IPS-NIHi11 (cell line): ENCODE results near the gene CCDC171.
"Not testable (repeated sequence)": the region's sequence is repeated elsewhere in the genome, so short reads cannot be mapped to it uniquely, and the experiment has no call there.

Source experiments
- DNase-seq: peaks from one replicate; pipeline ENCODE4 v3.0.0; 2012; ENCODE audit warnings: mixed read lengths, low spot score

CCDC171 gene

DNA sequence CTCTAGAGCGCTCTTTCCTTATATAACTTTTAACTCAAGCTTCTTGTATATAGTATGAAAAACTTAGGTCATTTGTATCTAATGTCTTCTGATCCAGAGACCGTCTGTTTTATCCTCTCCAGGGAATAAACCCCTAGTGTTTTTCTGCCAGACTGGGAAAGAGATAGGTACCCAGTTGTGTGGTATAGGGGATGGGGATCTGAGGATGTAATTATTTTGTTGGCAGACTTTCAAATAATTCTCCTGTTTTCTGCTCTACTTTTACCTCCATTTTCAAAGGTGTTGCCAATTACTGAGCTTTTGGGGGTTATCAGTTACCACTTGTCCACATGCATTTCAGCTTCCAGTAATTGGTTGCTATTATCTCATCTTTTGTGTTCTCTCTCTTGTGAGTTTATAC lies 17.9 kb downstream of the CCDC171 start:
- DNase-seq: no peak

DNA sequence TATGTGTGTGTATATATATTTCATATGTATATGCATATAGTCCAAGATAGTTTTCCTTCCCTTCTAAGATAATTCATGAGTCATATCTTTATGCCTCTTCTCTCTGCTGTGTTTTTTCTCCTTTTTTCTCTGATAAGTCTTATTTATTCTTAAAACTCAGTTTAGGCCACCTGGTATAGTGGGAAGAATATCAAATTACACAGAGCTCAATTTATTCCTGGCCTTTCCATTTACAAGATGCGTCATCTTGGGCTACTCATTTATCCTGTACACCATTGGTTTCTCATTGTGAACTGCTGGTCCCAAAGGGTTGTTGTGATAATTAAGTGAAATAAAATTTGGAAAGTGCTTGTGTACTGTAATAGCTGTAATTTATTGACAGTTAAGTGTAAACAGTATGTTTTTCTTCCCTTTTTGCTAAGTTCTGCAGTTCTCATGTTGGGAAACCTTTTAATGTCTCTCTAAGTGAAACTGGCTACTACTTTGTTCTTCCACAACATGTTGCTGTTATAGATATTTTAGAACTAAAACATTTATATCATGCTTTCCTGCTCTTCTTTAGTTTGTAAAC lies 19.4 kb downstream of the CCDC171 start:
- DNase-seq: no peak

DNA sequence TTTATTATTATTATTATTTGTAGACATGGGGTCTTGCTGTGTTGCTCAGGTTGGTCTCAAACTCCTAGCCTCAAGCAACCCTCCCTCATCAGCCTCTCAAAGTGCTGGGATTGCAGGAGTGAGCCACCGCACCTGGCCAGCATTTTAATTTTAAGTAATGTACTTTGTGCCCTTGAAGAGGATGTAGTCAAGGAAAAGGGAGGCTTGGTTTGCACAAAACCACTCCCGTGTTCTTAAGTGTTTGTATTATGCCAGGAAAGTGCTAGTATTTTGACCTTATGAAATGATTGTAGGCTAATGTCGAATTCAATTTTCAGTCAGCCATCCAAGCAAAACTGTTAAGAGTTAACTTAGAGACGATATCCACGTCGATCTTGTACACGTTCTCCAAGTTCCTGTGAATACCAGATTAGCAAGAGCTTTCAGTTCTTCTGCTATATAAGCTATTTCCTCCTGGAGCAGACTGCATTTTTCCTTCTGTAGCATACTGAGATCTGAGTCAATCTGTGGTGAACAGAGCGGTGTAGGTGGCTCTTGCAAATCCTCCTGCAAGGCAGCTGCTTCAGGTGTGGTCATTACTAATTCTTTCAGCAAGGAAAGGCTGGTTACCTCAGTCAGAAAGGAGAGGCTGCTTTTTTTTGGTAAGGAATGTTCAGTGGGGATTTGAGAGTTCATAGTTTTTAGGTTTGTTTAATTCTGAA lies 23.7 kb downstream of the CCDC171 start:
- no peak for DNase-seq

DNA sequence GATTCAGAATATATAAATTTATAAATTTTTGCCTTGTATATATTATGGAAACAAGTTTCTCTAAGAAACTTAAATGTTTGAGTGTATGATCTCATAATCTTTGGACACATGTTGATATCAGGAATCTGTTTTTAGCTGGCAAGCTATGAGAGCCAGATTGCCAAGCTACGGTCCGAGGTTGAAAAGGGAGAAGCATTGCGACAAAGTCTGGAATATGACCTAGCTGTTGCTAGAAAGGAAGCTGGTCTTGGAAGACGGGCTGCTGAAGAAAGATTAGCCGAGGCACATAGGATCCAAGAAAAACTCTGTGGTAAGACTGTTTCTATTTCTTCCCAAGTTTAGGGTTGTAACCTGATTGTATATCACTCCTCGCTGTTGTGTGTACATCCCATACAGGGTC lies 25.9 kb downstream of the CCDC171 start:
- DNase-seq: no peak

DNA sequence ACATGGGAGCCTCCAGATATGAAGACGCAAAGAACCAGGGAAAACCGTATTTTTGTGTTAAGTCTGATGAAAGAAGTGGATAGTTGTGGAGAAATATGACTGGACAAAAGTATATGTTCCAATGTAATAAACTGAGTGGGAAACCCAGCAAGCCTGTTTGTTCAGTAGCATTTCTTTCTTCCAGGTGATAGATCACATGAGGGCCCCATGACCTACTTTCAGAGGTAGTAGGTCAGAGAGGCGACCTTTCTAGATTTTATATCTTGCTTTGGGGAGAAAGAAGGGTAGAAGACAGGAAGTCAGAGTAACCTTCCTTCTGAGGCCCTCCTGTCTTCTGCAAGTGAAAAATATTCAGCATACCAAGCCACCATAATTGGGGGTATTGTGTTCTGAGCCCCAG lies 31.5 kb downstream of the CCDC171 start:
- DNase-seq: no peak

DNA sequence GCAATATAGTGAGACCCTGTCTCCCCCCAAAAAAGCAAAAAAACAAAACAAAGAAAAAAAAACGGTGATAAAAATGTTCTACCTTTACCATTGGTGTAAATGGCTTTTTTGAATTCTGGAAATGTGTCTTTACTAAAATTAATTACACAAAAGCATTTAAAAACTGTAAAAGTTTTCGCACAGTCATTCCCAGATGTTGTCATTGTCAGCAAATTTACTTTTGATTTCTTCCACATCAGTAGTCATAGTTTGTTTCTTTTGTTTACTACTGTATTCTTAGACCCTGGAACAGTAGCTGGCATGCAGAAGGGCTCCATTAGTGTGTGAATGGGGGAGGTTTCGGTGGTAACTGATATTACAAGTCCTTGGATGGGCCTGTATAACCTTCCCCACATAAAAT lies 39.5 kb downstream of the CCDC171 start:
- no peak for DNase-seq

DNA sequence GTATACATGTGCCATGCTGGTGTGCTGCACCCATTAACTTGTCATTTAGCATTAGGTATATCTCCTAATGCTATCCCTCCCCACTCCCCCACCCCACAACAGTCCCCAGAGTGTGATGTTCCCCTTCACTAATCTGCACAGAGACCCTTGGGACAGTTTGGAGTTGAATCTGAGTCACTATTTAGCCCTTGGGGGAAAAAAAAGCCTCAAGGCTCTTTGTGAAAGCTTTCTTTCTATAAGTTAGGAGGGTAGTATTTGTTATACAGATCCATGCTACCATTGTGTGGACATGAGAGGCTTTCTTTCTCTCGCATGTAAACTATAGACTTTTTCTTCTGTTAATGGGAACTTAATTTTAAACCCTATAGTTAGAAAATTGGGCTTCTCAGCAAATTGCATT lies 40.1 kb downstream of the CCDC171 start:
- not testable (repeated sequence) for DNase-seq

DNA sequence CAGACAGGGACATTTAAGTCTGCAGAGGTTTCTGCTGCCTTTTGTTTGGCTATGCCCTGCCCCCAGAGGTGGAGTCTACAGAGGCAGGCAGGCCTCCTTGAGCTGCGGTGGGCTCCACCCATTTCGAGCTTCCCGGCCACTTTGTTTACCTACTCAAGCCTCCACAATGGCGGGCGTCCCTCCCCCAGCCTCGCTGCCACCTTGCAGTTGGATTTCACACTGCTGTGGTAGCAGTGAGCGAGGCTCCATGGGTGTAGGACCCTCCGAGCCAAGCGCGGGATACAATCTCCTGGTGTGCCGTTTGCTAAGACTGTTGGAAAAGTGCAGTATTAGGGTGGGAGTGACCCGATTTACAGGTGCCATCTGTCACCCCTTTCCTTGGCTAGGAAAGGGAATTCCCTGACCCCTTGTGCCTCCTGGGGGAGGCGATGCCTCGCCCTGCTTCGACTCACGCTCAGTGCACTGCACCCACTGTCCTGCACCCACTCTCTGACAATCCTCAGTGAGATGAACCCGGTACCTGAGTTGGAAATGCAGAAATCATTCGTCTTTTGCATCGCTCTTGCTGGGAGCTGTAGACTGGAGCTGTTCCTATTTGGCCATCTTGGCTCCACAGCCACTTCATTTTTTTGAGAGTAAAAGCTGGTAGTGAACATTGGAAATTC lies 48.0 kb downstream of the CCDC171 start:
- not testable (repeated sequence) for DNase-seq

DNA sequence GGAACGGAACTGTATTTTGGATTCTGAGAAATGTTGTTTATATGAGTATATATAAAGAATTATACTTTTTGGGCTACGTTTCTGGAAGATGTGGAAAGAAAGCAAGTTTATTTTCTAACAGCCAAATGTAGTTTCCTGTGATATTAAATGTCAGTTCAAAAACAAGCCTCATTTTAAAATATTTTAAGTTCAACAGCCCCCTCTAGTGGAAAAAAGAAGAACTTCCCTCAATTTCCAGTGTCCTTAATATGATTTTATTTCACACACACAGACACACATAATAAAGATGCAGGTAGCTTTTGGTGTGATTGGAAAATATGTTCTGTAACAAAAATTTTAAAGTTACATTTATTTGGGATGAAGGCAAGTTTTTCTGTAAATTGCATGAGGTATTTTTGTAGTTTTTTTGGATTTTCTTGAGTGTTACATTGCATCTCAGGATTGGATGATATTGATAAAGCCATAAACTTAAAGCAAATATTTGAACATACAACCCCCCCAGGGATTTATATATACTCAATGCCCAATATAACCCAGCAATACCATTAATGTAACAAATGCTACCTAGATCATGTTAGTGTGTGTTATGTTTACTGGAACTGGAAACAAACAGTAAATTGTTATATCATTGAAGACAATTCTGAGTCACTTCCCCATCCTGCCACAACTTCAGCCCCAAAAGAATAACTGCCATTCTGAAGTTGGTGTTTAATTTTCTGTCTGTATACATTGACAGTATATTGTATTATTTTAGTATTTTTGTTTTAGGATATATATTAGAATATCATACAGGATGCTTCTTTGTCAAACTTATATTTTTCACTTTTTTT lies 54.0 kb downstream of the CCDC171 start:
- DNase-seq: peak; percentile 20

DNA sequence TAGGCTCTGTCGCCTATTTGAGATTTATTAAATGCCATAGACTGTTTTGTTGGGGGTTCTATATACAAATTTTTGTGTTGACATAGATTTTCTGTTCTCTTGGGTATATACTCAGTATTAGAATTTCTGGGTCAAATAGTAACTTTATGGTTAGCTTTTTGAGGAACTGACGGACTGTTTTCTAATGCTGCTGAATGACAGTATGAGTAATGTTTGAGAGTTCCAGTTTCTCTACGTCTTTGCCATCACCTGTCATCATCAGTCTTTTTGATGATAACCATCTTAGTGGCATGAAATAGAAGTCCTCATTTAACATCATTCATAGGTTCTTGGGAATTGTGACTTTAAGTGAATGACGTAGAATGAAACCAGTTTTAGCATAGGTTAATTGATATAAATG lies 60.1 kb downstream of the CCDC171 start:
- DNase-seq: no peak

DNA sequence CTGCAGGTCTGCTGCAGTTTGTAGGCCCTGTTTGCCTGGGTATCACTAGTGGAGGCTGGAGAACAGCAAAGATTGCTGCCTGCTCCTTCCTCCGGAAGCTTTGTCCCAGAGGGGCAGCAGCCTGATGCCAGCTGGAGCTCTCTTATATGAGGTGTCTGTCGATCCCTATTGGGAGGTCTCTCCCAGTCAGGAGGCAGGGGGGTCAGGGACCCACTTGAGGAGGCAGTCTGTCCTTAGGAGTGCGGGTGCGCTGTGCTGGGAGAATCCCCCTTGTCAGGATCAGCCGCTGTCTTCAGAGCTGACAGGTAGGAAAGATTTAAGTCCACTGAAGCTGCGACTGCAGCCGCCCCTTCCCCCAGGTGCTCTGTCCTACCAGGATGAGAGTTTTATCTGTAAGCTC lies 64.9 kb downstream of the CCDC171 start:
- no peak for DNase-seq

DNA sequence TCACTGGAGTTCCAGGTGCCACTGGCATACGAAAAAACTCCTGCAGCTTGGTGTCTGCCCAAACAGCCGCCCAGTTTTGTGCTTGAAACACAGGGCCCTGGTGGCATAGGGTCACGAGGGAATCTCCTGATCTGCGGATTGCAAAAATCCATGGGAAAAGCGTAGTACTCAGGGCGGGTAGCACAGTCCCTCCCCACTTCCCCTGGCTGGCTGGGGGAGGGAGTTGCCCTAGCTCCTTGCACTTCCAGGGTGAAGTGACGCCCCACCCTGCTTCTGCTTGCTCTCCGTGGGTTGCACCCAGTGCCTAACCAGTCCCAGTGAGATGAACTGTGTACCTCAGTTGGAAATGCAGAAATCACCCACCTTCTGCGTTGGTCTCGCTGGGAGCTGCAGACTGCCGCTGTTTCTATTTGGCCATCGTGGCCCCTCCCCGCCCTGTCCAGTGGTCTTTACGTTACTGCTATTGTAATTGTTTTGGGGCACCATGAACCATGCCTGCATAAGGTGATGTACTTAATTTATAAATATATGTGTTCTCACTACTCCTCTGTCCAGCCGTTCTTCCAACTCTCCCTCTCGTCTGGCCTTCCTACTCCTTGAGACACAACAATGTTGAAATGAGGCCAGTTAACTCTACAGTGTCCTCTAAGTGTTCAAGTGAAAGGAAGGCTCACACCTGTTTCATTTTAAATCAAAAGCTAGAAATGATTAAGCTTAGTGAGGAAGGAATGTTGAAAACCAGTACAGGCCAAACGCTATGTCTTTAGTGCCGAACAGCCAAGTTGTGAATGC lies 65.9 kb downstream of the CCDC171 start:
- no peak for DNase-seq

DNA sequence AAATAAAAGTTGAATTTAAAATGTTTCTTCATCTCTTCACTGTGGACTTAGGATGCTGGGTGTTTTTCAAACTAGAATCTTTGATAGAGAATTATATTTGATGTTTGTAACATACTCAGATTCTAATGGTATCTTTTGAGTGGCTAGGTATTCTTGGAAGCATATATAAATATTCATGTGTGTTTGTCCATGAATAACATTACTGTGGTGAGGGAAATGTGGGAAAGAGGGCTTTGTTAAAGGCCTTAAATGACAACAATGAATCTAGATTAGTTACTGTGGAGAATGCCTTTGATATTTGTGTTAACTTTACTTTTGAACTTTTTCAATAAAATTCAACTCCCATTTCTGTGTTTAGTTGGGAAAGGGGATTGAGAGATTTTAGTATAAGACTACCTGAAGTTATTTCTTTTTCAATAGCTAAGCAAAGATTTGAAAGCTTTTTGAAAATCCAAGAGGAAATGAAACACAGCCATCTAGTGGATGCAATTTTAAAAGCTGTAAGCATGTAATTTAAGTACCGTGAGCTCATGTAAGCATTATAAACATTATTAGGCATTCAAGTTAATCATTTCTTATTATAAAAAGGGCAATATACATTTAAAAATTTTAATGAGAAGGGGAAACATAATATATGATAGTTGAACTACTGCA lies 69.6 kb downstream of the CCDC171 start:
- no peak for DNase-seq

DNA sequence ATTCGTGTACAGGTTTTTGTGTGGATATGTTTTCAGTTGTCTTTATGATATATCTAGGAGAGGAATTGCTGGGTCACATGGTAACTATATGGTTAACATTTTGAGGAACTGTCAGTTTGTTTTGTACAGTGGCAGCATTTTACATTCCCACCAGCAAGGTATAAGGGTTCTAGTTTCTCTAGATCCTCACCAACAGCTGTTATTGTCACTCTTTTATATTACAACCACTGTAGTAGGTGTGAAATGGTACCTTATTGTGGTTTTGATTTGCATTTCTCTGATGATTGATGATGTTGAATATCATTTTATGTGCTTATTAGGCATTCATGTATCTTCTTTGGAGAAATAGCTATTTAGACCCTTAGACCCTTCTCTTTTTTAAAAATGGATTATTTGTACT lies 82.9 kb downstream of the CCDC171 start:
- no peak for DNase-seq

DNA sequence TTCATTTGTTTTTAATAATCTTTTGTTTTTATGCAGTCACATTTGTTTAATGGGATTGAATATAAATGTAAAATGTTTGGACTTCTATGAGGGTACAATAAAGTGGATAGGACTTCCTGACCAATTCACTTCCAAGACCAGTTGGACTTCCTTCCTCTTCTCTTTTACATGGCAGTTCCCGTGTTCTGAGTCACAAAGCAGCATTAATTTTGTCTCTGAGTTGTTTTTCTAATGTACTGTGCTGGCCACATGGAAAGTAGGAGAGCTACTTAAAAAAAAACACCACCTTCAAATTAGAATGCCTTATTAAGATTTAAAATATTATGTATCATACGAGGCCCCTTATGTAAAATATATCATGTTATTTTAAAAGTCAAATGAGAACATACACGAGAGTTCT lies 87.3 kb downstream of the CCDC171 start:
- no peak for DNase-seq

DNA sequence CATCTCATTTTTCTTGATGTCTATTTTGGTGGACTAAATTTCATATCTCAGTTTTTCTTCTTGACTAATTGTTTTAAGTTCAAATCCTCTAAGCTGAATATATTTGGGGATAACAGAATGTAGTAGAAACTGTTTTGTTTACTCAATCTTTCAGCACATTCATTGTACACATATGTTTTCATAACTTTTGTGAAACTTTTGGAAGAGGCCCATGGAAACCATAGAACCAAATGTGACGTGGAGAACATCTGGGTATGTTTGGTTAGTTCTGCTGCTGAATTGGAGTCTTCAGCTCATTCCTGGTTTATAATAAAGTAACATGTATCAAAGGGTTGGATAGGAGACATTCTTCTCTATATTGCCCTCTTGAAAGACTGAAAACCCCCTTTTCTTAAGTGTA lies 88.4 kb downstream of the CCDC171 start:
- no peak for DNase-seq

DNA sequence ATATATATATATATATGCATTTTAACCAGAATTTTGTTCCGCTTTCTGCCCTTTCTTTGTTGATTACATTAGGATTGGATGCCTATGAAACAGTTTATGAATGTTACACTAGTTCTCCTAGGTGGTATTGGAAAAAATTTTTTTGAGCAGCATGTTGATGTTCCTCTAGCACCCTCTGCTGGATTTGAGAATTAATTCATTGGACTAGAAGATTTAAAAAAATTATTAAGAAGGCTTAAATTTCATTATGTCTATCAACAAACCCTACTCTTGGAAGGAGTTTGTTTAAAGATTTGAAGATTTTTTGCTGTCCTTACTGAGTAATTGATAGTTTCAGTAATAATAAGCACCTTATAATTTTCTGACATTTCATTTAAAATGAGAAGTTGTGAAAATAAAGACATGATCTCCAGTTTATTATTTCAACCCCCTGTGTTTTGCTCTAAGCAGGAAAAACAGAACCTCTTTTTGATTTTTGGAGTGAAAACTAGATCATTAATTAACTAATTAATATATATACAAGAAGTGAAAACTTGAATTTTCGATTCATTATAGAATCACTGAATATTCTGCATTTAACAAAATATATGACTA lies 89.6 kb downstream of the CCDC171 start:
- peak; percentile 39 for DNase-seq

DNA sequence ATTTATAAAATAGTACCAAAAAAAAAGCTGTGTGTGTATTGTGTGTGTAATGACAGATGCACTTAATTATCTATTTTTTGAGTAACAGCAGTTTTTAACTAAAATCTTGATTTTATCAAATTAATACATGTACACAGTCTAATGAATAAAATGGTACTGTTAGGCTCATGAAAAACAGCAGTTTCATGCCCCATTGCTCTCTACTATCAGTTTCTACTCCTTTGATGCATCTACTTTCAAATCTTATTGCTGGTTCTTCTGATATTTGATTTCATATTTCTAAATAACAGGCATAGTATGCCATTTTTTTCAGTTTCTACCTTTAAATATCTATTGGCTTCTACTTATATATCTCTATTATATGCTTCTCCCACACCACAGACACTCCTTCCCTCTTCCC lies 117.4 kb downstream of the CCDC171 start:
- no peak for DNase-seq

DNA sequence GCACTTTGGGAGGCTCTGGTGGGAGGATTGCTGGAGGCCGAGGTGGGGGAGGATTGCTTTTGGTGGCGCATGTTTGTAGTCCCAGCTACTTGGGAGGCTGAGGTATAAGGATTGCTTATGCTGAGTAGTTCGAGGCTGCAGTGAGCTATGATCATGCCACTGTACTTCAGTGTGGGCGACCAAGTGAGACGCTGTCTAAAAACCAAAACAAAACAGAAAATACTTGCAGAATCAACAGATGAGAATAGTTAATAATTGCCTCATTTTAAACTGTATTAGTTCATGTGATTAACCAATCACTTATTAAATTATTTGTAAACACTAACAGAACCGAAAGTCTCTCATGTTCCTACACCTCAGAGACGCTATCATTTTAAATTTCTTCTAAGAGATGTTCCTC lies 118.1 kb downstream of the CCDC171 start:
- DNase-seq: no peak

DNA sequence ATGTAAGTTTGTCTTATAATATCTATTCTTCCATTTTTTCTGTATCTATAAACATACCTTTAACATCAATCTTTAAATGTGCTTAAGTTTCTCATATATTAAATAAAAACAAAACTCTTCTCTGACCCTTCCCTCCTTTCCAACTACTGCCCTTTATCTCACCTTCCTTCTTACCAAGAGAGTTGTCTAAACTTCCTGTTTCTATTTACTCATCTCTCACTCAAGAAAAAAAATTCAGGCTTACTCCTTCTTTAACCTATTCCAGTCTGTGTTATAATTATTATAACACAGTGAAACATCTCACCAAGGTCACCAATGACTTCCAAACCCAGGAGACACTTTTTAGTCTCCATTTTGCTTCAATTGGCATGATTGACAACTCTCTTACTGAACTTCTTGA lies 140.9 kb downstream of the CCDC171 start:
- no peak for DNase-seq

DNA sequence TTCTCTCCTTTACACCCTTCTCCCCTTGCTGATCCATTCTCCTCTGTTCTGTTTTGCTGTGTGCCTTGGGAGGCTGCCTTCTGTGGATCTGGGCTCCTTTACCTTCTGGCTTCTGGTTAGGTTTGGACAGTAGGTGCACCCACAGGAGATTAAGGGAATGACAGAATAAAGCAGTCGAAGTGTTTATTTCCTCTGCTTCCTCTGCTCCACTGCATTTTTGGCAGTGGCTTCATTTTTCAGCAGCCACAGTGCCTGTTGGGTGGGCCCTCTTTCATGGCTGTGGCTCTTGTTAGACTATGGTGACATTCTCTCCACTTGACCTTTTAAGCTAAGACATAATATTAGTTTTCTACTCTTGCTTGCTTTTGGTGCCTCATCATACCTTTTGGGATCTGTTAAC lies 144.1 kb downstream of the CCDC171 start:
- DNase-seq: peak; percentile 19
